HepG2 (cell line): Measurements from ENCODE around the gene E2F1. TPM values are rescaled to one million over a fixed set of nuclear protein-coding genes. Genes with fewer than 3 reads are reported as not detected.

ENCODE experiments used
- RNF219 ChIP-seq: sonication (generic); formaldehyde crosslinking; IDR thresholded peaks from 2 replicates; pipeline ENCODE4 v1.5.0; 2020; ENCODE audit warnings: mild to moderate bottlenecking, missing genetic modification reagents
- SAP130 ChIP-seq: IDR thresholded peaks from 2 replicates; pipeline ENCODE4 v1.6.1; 2016; ENCODE audit warnings: low read depth
- ZBTB40 ChIP-seq, 2 experiments: fragments of 450-650 bp in 1 of 2; sonication (generic) in 1 of 2; formaldehyde crosslinking in 1 of 2; IDR thresholded peaks; 2 replicates each; pipeline versions ENCODE4 v1.6.1 to v1.8.0; 2016 to 2022; ENCODE audit warnings: antibody characterized with exemption in 1 of 2, mild to moderate bottlenecking in 1 of 2, missing genetic modification reagents in 1 of 2
- ZNF251 ChIP-seq: sonication (generic); formaldehyde crosslinking; IDR thresholded peaks from 2 replicates; pipeline ENCODE4 v1.9.0; 2021; ENCODE audit warnings: mild to moderate bottlenecking, missing genetic modification reagents
- ZNF652 ChIP-seq: IDR thresholded peaks from 2 replicates; pipeline ENCODE4 v1.6.1; 2016; ENCODE audit warnings: low read depth, borderline replicate concordance
- polyA plus RNA-seq, 8 experiments: library from polyadenylated mRNA; depleted of rRNA in 3 of 8; stranded (reverse) in 7 of 8; unstranded in 1 of 8; fragments of >200 nt; fragmentation: Illumina TruSeq in 4 of 8; extraction: Trizol in 4 of 8; gene quantifications; 2 replicates each; pipeline versions ENCODE4 v1.2.1 to v1.2.3, GENCODE V29; 2011 to 2016; ENCODE audit warnings: low read depth in 4 of 8, missing spikeins in 1 of 8, mixed read lengths in 1 of 8; ENCODE audit not compliant: insufficient read depth in 1 of 8
- total RNA-seq, 5 experiments: library from RNA; depleted of rRNA; stranded (reverse); fragments of >200 nt; fragmentation: Illumina TruSeq; extraction: Trizol; gene quantifications; 2 replicates each; pipeline ENCODE4 v1.2.3, GENCODE V29; 2016; ENCODE audit warnings: low read depth in 1 of 5
- TF ChIP-seq, protein P1 (sequence below): sonication (generic); formaldehyde crosslinking; IDR thresholded peaks from 2 replicates; pipeline ENCODE4 v1.8.0; 2022; ENCODE audit warnings: mild to moderate bottlenecking, missing genetic modification reagents, moderate library complexity

E2F1 gene
- total and polyA plus RNA-seq, 2 of the 13 experiments (the other 11 are each of a cell fraction or from before 2014, with no cell fraction given), result 25.5 to 39.4 TPM

GRCh38 chr20:33686100-33686983 is at the start of gene E2F1 (continued):
- TF ChIP-seq, protein P1, sequence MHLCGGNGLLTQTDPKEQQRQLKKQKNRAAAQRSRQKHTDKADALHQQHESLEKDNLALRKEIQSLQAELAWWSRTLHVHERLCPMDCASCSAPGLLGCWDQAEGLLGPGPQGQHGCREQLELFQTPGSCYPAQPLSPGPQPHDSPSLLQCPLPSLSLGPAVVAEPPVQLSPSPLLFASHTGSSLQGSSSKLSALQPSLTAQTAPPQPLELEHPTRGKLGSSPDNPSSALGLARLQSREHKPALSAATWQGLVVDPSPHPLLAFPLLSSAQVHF (CRISPR knock-in tag), result peak; percentile 99
- TF ChIP-seq ZNF652 (CRISPR knock-in tag) (no peak), RNF219 (CRISPR knock-in tag) (no peak; the same call in 1 of the 2 replicates), SAP130 (CRISPR knock-in tag) (peak; percentile 99), ZNF251 (no peak), ZBTB40 (IDR thresholded peaks at IDR 0.05) (no peak), ZBTB40 (CRISPR knock-in tag; IDR thresholded peaks at IDR 0.05) (peak; percentile 53)
